ENCODE data around the gene TMCO2.

DNA sequence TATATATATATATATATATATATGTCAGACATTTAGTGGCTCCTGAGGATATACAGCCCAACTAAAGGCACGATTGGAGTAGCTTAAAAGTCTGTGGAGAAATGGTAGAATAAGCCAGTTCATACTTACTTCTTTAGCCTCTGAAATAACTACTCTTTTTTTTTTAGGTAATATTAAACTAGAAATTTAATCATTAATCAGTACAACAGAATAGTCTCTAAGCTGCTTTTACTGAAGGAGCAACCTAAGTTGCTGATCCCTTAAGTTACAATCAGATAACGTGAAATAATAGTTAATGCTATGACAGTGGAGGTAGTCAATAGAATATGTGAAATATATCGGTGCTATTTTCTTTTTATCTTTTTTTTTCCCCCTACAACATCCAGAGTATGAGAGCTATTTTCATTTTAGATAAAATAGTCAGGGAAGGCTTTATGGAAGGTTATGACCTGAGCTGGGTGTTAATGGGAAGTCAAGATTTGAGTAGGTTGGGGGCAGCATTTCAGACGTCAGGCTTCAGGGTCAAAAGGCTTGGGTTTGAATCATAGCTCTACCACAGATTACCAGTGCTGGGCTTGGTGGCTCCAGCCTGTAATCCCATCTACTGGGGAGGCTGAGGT is 25.9 kb downstream of the TMCO2 start:
- TF ChIP-seq POLR2A (IDR thresholded peaks at IDR 0.05) = no peak
- TF ChIP-seq CTCF (IDR thresholded peaks at IDR 0.05 in 4 of 5, conservative IDR thresholded peaks at IDR 0.05 in 1 of 5) = no peak
